A673 (cell line): ENCODE data around the gene SLC22A2. TPM values are rescaled to one million over a fixed set of nuclear protein-coding genes. Genes with fewer than 3 reads are reported as not detected.
"Not testable (repeated sequence)": the region's sequence is repeated elsewhere in the genome, so short reads cannot be mapped to it uniquely, and the experiment has no call there.

ENCODE experiments used
- BruUV-seq: library from RNA; stranded (reverse); fragments of 400-500 nt; replicated peaks from 2 replicates; lab custom pipeline; 2021; lab: Mats Ljungman, UMichigan
- CTCF ChIA-PET: fragments of 300-600 bp; sonication (Branson Sonifier 250); formaldehyde crosslinking; loops from one replicate; lab custom pipeline; 2022; ENCODE audit warnings: antibody characterized with exemption; lab: Charles Lee
- POLR2A ChIA-PET: fragments of 300-600 bp; sonication (Branson Sonifier 250); formaldehyde crosslinking; loops from one replicate; lab custom pipeline; 2022; ENCODE audit warnings: antibody characterized with exemption; ENCODE audit not compliant: low non-redundant PET; lab: Charles Lee
- DNase-seq: peaks from one replicate; pipeline ENCODE4 v3.0.0-alpha.2; 2015; ENCODE audit warnings: low spot score
- H3K27ac ChIP-seq: fragments of 200-600 bp; sonication (generic); 2 replicates; pipeline ENCODE4 v1.5.1; 2016; ENCODE audit warnings: mixed run types, low read depth, mild to moderate bottlenecking, mixed read lengths, antibody characterized with exemption, low read length; ENCODE audit not compliant: poor library complexity, severe bottlenecking
- H3K27me3 ChIP-seq: fragments of 200-600 bp; sonication (generic); replicated peaks from 2 replicates; pipeline ENCODE4 v1.6.1; 2017; ENCODE audit warnings: mixed run types, low read depth, mild to moderate bottlenecking, mixed read lengths, antibody characterized with exemption, low read length; ENCODE audit not compliant: insufficient read depth, poor library complexity
- H3K36me3 ChIP-seq: fragments of 200-600 bp; sonication (generic); 2 replicates; pipeline ENCODE4 v1.6.1; 2016; ENCODE audit warnings: mixed run types, mild to moderate bottlenecking, mixed read lengths, antibody characterized with exemption, low read length; ENCODE audit not compliant: insufficient read depth, poor library complexity, severe bottlenecking
- H3K4me1 ChIP-seq: fragments of 200-600 bp; sonication (generic); 2 replicates; pipeline ENCODE4 v1.6.1; 2017; ENCODE audit warnings: mixed run types, mild to moderate bottlenecking, mixed read lengths, antibody characterized with exemption, low read length; ENCODE audit not compliant: insufficient read depth, poor library complexity, severe bottlenecking
- H3K4me3 ChIP-seq: fragments of 200-600 bp; sonication (generic); 2 replicates; pipeline ENCODE4 v1.5.1; 2016; ENCODE audit warnings: low read depth, mixed run types, mild to moderate bottlenecking, mixed read lengths, low read length; ENCODE audit not compliant: poor library complexity, severe bottlenecking
- H3K9me3 ChIP-seq: fragments of 200-600 bp; sonication (generic); 2 replicates; pipeline ENCODE4 v1.6.1; 2016; ENCODE audit warnings: mixed run types, low read depth, mild to moderate bottlenecking, mixed read lengths, antibody characterized with exemption, low read length; ENCODE audit not compliant: poor library complexity, severe bottlenecking
- CTCF ChIP-seq: fragments of 300-800, 200-600 bp; sonication (generic); conservative IDR thresholded peaks from 2 replicates; pipeline ENCODE4 v1.5.1; 2017; ENCODE audit warnings: low read depth, mild to moderate bottlenecking, antibody characterized with exemption, low read length, moderate library complexity, mixed read lengths
- EZH2 ChIP-seq: fragments of 200-600 bp; sonication (generic); IDR thresholded peaks from 2 replicates; pipeline ENCODE4 v1.6.1; 2017; ENCODE audit warnings: borderline replicate concordance, low read depth, mild to moderate bottlenecking, mixed read lengths, antibody characterized with exemption, low read length; ENCODE audit not compliant: poor library complexity, severe bottlenecking
- intact Hi-C: fragments of 100-400 bp; cut with micrococcal nuclease; formaldehyde crosslinking; loops from one replicate; pipeline ENCODE4 v1.10.0; 2022; ENCODE audit not compliant: unreplicated experiment
- total RNA-seq: library from RNA; stranded (reverse); gene quantifications from 2 replicates; pipeline ENCODE4 v1.2.3, GENCODE V29; 2021

Gene SLC22A2
- total RNA-seq, 1 experiment from 2014 or later: not detected

DNA sequence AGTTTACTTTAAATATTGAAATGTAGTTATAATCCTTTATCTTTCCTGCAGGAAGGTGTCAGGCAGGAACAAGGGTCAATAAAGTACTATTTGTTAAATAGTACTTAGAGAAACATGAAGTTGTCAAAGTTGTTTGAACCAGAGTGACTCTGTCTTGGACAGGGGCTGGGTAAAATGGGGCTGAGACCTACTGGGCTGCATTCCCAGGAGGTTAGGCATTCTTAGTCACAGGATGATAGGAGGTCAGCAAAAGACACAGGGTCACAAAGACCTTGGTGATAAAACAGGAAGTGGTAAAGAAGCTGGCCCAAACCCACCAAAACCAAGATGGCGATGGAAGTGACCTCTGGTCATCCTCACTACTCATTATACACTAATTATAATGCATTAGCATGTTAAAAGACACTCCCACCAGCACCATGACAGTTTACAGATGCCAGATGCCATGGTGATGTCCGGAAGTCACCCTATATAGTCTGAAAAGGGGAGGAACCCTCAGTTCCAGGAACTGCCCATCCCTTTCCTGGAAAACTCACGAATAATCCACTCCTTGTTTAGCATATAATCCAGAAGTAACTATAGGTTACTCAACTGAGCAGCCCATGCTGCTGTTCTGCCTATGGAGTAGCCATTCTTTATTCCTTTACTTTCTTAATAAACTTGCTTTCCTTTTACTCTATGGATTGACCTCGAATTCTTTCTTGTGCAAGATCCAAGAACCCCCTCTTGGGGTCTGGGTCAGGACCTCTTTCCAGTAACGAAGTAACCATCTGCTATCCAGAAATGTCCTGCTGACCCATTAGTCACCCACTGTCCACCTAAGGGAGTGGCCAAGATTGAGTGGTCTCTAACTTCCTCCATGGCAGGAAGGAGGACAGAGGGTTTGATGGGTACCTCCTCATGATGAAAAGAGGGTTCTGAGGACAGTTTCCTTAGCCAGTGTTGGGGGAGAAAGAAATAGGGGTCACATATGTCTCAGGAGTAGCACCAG is 19.6 kb downstream of the SLC22A2 start:
- H3K9me3 ChIP-seq: peaks cover 5% of the 10 kb centered on the region
- TF ChIP-seq EZH2 (no peak), CTCF (no peak)
- no peak overlapping the region for H3K27ac ChIP-seq
- CTCF ChIA-PET: no interaction called here
- POLR2A ChIA-PET: no interaction called here
- no peaks in the 10 kb centered on the region for H3K4me1 ChIP-seq
- no peak overlapping the region for H3K4me3 ChIP-seq
- BruUV-seq: no TSS peak
- no peaks in the 10 kb centered on the region for H3K27me3 ChIP-seq
- no peak for DNase-seq
- H3K36me3 ChIP-seq: no peaks in the 10 kb centered on the region
- intact Hi-C loops: no loop called here

DNA sequence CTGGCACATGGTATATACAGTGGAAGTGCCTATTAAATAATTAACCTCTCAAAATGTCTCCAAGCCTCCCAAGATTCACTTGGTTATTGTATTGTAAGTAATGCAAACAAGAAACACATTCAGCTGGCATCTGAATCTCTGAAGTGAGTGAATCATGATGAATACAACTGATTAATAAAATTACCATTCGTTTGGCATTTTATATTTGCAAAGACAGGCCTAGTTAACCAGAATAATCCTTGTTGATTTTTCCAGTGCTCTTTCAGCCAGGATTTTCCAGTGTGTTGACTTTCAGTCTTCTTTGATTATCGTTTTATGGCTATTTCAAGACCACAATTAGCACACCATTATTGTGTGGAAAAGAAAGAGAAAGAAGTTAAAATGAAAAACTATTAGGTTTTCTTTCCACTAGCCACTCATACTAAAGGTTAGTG is 20.3 kb downstream of the SLC22A2 start:
- Histone ChIP-seq H3K36me3 (no peaks in the 10 kb centered on the region), H3K4me1 (no peaks in the 10 kb centered on the region), H3K9me3 (peaks cover 5% of the 10 kb centered on the region), H3K27ac (no peak overlapping the region), H3K4me3 (no peak overlapping the region), H3K27me3 (no peaks in the 10 kb centered on the region)
- TF ChIP-seq CTCF (no peak), EZH2 (no peak)
- DNase-seq: no peak
- CTCF ChIA-PET: no interaction called here
- intact Hi-C loops: no loop called here
- no TSS peak for BruUV-seq
- POLR2A ChIA-PET: no interaction called here

DNA sequence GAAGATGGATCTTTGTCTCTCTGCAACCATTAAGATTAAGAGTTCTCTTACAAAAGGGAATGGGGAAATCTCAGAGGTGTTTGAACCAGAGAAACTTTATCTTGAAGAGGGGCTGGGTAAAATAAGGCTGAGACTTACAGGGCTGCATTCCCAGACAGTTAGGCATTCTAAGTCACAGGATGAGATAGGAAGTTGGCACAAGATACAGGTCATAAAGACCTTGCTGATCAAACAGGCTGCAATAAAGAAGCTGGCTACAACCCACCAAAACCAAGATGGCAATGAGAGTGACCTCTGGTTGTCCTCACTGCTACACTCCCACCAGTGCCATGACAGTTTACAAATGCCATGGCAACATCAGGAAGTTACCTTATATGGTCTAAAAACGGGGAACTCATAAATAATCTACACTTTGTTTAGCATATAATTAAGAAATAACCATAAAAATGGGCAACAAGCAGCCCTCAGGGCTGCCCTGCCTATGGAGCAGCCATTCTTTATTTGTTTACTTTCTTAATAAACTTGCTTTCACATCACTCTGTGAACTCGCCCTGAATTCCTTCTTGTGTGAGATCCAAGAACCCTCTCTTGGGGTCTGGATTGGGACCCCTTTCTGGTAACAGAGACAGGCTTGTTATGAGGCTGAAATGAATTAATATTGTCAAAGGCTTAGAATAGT is 20.9 kb downstream of the SLC22A2 start:
- H3K27ac ChIP-seq, intact Hi-C loops, H3K9me3 ChIP-seq, CTCF ChIA-PET, H3K36me3 ChIP-seq, BruUV-seq, H3K4me3 ChIP-seq, H3K4me1 ChIP-seq, POLR2A ChIA-PET, DNase-seq, H3K27me3 ChIP-seq: not testable (repeated sequence)

DNA sequence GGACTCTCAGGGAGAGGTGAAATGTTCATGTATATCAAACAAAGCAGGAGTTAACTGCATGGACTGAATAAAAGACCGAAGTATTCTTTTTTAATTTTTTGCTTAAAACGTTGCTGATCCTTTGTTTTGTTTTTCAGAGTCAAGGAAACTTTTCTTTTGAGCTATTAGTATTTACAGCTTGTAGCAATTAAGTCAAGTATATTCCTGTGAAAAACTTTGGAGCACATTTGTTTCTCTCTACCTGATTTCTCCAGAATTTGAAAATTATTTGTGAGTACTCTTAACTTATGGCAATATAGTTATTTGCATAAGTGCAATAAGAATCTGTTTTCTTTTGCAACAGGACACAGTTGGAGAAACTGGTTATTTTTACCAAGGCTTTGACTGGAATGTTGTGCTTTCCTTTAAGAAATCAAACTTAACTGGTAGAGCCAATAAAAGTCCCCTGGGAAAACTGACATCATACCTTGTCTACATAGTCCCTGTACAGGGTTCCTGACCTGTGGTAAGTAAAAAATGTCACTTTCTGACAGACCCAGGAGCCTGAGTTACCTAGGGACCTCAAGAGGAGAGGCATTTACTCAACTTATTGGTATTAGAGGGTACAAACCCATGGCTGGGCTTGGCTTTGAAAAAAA is 22.3 kb downstream of the SLC22A2 start:
- H3K27ac ChIP-seq, POLR2A ChIA-PET, H3K4me3 ChIP-seq, H3K4me1 ChIP-seq, DNase-seq, H3K36me3 ChIP-seq, H3K27me3 ChIP-seq, H3K9me3 ChIP-seq, CTCF ChIA-PET, BruUV-seq, intact Hi-C loops: not testable (repeated sequence)

- H3K4me3 ChIP-seq, H3K27me3 ChIP-seq, intact Hi-C loops, BruUV-seq, POLR2A ChIA-PET, H3K9me3 ChIP-seq, CTCF ChIA-PET, H3K4me1 ChIP-seq, H3K27ac ChIP-seq, DNase-seq, H3K36me3 ChIP-seq: not testable (repeated sequence)
Observed at GRCh38 chr6:160233950-160234640, 24.5 kb downstream of the SLC22A2 start.
